Stimulated activated CD4-positive, alpha-beta T cell treated with anti-CD3 and anti-CD28 coated beads, Interleukin-1b, Interleukin-23, amount 100 ng/mL, for 4 hours (primary cell): ENCODE data around the gene MGST3.
"Not testable (repeated sequence)": the region's sequence is repeated elsewhere in the genome, so short reads cannot be mapped to it uniquely, and the experiment has no call there.

Experiments
- DNase-seq, 2 donors: peaks; one replicate each; pipeline ENCODE4 v3.0.0-alpha.2; 2020; ENCODE audit warnings: low read depth in 2 of 2

Gene MGST3

GRCh38 chr1:165658766-165659580, 27.9 kb downstream of the MGST3 start:
- DNase-seq: not testable (repeated sequence)

GRCh38 chr1:165659581-165659895, 28.5 kb downstream of the MGST3 start:
- no peak for DNase-seq

GRCh38 chr1:165661703-165662102, 30.7 kb downstream of the MGST3 start:
- no peak for DNase-seq

GRCh38 chr1:165662186-165662585, 31.2 kb downstream of the MGST3 start:
- no peak for DNase-seq

DNA sequence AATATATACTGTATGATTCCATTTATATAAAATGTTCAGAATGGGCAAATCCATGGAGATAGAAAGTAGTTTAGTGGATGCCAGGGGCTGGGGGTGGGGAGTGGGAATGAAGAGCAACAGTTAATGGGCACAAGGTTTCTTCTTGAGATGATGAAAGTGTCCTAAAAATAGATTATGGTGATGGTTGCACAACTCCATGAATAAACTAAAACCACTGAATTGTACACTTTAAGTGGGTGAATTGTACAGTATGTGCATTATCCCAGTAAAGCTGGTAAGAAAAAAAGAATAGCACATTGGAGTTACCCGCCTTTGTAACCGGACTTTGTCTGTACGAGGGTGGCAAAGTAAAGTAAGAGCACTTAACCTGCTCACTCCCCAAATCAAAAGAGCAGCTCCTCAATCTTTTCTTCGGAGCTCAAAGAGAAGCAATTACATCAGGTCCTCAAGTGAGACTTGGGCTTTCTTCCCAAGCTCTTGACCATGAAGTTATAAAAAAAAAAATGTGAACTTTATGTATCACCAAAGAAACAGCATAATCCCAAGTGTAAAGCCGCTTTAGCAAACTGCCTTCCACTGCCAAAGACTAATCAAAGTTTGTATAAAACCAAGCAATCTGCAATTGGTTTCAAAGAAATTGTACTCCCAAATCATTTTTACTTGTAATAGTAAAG, 35.3 kb downstream of the MGST3 start:
- no peak for DNase-seq

GRCh38 chr1:165668184-165668583, 37.1 kb downstream of the MGST3 start:
- DNase-seq: no peak

DNA sequence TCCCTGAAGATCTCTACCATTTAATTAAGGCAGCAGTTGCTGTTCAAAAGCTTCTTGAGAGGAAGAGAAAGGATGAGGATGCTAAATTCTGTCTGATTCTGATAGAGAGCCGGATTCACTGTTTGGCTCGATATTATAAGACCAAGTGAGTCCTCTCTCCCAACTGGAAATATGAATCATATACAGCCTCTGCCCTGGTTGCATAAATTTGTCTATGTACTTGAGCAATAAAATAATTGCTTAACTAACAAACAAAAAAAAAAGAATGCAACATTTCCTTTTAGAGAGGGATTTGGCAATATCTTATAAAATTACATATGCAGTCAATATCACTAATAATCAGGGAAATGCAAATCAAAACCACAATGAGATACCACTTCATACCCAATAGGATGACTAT, 40.5 kb downstream of the MGST3 start:
- DNase-seq: no peak

GRCh38 chr1:165674599-165674998, 43.6 kb downstream of the MGST3 start:
- DNase-seq: no peak

DNA sequence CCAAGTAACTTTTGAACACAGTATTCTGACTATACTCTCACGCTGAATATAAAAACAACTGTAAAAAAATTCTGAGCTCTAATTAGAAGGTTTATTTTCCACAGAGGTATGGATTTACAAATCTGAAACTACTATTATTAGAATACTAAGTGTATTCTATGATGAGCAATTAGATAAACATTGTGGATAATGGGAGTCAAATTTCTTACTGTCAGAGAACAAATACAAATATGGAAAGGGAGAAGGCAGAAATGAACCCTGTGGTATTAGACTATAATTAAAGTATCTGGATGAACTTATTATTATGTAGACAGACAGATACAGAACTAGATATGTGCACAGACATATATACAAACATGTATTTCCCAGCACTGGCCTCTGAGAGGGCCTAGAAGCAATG, 44.8 kb downstream of the MGST3 start:
- no peak for DNase-seq

GRCh38 chr1:165678509-165678908, 47.5 kb downstream of the MGST3 start:
- no peak for DNase-seq

- DNase-seq: no peak
These were observed 48.4 kb downstream of the MGST3 start for GRCh38 chr1:165679282-165680036.

GRCh38 chr1:165680303-165680702, 49.3 kb downstream of the MGST3 start:
- no peak for DNase-seq

DNA sequence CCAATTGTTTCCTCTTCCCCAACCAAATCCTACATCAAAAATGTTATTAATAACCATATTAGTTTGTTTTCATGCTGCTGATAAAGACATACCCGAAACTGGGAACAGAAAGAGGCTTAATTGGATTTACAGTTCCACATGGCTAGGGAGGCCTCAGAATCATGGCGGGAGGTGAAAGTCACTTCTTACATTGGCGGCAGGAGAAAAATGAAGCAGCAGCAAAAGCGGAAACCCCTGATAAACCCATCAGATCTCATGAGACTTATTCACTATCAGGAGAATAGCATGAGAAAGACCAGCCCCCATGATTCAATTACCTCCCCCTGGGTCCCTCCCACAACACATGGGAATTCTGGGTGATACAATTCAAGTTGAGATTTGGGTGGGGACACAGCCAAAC, 49.7 kb downstream of the MGST3 start:
- DNase-seq: not testable (repeated sequence)

DNA sequence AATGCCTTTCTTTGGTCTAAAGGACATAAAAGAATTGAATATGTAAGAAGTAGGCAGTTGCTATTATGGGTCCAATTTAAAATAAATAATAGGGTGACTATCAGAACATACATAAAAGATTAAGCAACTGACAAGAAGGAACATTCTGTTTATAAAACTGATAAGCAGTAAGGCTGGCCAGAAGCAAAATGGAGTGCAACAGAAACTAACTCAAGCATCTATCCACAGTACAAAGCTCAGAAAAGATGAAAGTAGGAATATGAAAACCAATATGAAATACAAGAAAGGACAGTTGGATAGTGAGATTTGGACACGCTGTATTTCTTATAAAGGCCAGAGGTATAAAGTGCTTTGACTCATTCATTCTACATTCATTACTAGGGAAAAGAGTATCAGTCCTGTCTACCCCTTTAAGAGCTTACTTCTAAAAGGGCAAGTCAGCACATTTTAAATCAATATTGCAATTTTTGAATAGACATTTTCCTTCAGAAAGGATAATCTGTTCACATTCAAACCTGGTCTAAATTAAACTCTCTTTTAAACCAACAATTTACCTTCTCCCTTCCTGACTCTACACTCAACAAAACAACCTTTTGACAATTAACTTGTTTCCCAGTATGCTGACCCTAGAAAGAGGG, 52.9 kb downstream of the MGST3 start:
- no peak for DNase-seq

DNA sequence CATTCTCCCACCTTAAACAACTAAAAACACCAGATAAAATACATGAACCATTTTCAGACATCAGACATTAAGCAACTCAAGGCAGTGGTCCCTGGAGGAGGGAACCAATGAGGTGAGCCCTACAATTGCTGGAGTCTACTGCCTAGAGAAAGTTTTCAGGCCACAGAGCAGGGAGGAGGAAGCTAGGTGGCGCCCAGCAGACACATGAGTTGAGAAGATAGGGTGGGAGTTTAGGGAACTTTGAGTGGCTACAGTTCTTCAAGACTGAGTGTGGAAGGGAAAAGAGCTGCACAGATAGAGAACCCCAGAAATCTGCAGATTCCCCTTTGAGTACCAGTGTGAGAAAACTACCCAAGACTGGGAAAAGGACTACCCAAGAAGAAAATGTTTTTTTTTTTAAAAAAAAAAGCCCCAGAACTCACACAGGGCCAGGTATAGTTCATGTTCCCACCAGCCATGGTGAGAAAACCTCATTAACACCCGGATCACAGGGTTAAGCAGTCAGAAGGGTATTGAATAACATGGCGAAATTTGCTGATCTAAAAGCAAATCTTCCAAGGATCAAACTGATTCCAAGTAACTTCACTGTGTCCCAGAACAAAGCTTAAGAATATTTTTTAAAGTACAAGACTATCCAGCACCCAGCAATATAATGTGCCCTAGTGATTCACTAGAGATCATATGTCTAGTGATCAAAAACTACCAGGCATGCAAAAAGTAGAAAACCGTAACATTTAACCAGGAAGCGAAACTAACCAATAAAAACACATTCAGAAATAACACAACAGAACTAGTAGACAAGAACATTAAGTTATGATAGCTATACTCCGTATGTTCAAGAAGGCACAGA, 55.3 kb downstream of the MGST3 start:
- no peak for DNase-seq

- DNase-seq: no peak
These were observed 56.0 kb downstream of the MGST3 start for GRCh38 chr1:165686971-165687433.

GRCh38 chr1:165688046-165688445, 57.0 kb downstream of the MGST3 start:
- DNase-seq: no peak

DNA sequence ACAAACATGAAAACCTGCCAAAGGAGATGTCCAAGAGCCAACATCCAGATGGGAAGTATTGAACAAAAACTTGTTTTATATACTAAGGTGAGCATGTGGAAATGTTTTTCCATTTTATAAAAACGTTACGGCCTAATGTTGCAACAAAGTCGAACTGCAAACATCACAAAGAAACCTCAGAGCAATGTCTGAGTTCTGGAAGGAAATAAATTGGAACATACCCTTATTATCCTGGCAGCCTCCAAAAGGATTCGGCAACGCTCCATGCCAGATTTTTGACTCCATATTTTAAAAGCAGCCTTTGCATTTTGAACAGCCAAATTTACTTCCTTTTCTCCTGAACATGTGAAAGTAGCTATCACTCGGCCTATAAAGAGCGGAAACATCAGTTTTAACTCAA, 64.0 kb downstream of the MGST3 start:
- no peak for DNase-seq

- no peak for DNase-seq
These were observed 65.6 kb downstream of the MGST3 start for GRCh38 chr1:165696625-165697100.

GRCh38 chr1:165697491-165697880, 66.5 kb downstream of the MGST3 start:
- no peak for DNase-seq
